Transverse colon (tissue), 4 donors: ENCODE results near the gene INSC. TPM values are rescaled to one million over a fixed set of nuclear protein-coding genes. Genes with fewer than 3 reads are reported as not detected.

Source experiments
- DNase-seq: peaks from one replicate; pipeline ENCODE4 v3.0.0-alpha.2; 2019
- H3K27ac ChIP-seq, 4 donors: fragments of 200-600 bp; sonication (generic); 2 replicates each; pipeline ENCODE4 v1.5.1; 2016 to 2018; ENCODE audit warnings: inconsistent platforms in 4 of 4
- H3K27me3 ChIP-seq: fragments of 200-600 bp; sonication (generic); 2 replicates; pipeline ENCODE4 v1.5.1; 2017; ENCODE audit warnings: inconsistent platforms
- H3K36me3 ChIP-seq, 4 donors: fragments of 200-600 bp; sonication (generic); 2 replicates each; pipeline ENCODE4 v1.5.1; 2017 to 2019; ENCODE audit warnings: inconsistent platforms in 4 of 4
- H3K4me1 ChIP-seq, 4 donors: fragments of 200-600 bp; sonication (generic); 2 replicates each; pipeline ENCODE4 v1.5.1; 2017 to 2020; ENCODE audit warnings: inconsistent platforms in 4 of 4
- H3K4me3 ChIP-seq, 4 donors: fragments of 200-600 bp; sonication (generic); 1 replicate in 1 of 4; 2 replicates in 3 of 4; pipeline versions ENCODE4 v1.5.1 to v1.6.1; 2017 to 2019; ENCODE audit warnings: inconsistent platforms in 4 of 4
- H3K9me3 ChIP-seq, 2 donors: fragments of 200-600 bp; sonication (generic); 2 replicates each; pipeline ENCODE4 v1.5.1; 2017 to 2019; ENCODE audit warnings: inconsistent platforms in 2 of 2
- EP300 ChIP-seq: sonication (generic); formaldehyde crosslinking; IDR thresholded peaks from one replicate; pipeline ENCODE4 v1.6.1; 2017; ENCODE audit warnings: antibody characterized with exemption, low read depth
- POLR2A ChIP-seq: fragments of 450-650 bp; IDR thresholded peaks from one replicate; pipeline ENCODE4 v1.6.1; 2016; ENCODE audit warnings: antibody characterized with exemption, mild to moderate bottlenecking, moderate library complexity
- POLR2AphosphoS5 ChIP-seq, 3 donors: sonication (generic); formaldehyde crosslinking; IDR thresholded peaks; one replicate each; pipeline ENCODE4 v1.6.1; 2016; ENCODE audit warnings: antibody characterized with exemption in 3 of 3
- WGBS, 2 donors: methylation state at CpG; one replicate each; pipeline ENCODE4 v1.1.5; 2018; ENCODE audit warnings: low coverage in 1 of 2; 5-methylcytosine and 5-hydroxymethylcytosine counted together
- in situ Hi-C, 4 donors: fragments of 200-750 bp; cut with MboI; loops; one replicate each; pipeline versions ENCODE4 v1.15.0 to v1.15.1; 2017; ENCODE audit warnings: low sequenced_read_pairs in 3 of 4, low pct_ligation_motif_present in 1 of 4, low pct_unique_long_range_greater_than_20kb in 1 of 4
- intact Hi-C: fragments of 100-400 bp; cut with DNase I; formaldehyde crosslinking; loops from one replicate; pipeline ENCODE4 v1.15.1; 2023; ENCODE audit warnings: low total_unique reads
- total RNA-seq, 4 donors: library from RNA; depleted of rRNA; stranded (reverse); fragments of >200 nt; gene quantifications; one replicate each; pipeline ENCODE4 v1.1.0, GENCODE V29; 2016
- TF ChIP-seq, protein P1 (sequence below), 5 experiments: fragments of 200-600 bp in 3 of 5; fragments of 450-650 bp in 2 of 5; sonication (generic) in 3 of 5; IDR thresholded peaks; 1 replicate in 2 of 5; 2 replicates in 3 of 5; pipeline ENCODE4 v1.5.1; 2016 to 2017; ENCODE audit warnings: antibody characterized with exemption in 5 of 5, inconsistent platforms in 3 of 5, mild to moderate bottlenecking in 2 of 5, moderate library complexity in 1 of 5

The INSC gene
- total RNA-seq, 4 donors from 2014 or later: 0.60 to 1.9 (median 1.3) TPM

DNA sequence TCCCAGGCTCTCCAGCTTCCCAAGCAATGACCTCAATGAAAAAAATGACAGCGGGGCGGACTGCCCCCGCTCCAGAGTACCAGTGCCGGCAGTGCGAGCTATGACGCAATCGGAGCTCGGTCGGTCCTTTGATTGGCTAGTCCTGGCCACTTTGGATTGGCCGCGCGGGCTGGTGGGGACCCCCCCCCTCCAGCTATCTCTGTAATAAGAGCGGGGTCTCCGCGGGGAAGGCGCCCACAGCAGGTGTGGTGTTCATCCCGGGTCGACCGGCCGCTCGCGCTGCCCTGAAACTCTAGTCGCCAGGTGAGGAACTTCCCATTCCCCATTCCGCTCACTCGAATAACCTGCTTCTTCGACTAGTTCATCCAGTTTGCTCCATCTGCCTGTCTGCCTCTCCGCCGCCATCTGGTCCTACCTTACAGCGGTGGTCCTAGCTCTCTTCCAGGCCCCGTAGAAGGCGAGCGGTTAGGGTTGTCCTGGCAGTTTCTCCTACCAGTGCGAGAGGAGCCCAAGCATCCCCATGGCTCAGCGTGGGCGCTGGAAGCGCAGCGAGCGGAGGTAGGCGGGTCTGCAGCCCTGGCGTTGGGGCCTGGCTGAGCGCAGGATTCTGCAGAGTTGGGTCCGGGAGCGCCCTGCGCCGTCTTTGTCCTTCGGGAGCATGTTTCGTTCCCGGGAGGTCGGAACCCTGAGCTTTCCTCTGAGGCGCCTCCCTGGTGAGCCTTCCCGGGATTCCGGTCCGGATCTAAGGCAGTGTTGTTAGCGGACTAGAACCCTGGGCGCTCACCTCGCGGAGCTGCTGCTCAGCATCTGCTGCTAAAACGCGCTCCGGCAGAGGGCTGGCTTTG lies 41.1 kb upstream of the INSC start, which contains the start of gene CALCB:
Gene CALCB, plus strand, starts transcription at position 233 of the 845 bp plus-strand sequence. CDS start 1,126 bp downstream, outside the sequence.
- no peak for DNase-seq
- in situ Hi-C loops: loop anchor here in 2 of 4 donors (10.0 kb wide), 1 partner anchor 159 kb away; no protein-coding TSS in a partner anchor
- TF ChIP-seq POLR2AphosphoS5 (IDR thresholded peaks at IDR 0.05) (no peak), POLR2A (no peak), EP300 (no peak)
- TF ChIP-seq, protein P1, sequence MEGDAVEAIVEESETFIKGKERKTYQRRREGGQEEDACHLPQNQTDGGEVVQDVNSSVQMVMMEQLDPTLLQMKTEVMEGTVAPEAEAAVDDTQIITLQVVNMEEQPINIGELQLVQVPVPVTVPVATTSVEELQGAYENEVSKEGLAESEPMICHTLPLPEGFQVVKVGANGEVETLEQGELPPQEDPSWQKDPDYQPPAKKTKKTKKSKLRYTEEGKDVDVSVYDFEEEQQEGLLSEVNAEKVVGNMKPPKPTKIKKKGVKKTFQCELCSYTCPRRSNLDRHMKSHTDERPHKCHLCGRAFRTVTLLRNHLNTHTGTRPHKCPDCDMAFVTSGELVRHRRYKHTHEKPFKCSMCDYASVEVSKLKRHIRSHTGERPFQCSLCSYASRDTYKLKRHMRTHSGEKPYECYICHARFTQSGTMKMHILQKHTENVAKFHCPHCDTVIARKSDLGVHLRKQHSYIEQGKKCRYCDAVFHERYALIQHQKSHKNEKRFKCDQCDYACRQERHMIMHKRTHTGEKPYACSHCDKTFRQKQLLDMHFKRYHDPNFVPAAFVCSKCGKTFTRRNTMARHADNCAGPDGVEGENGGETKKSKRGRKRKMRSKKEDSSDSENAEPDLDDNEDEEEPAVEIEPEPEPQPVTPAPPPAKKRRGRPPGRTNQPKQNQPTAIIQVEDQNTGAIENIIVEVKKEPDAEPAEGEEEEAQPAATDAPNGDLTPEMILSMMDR (IDR thresholded peaks at IDR 0.05): no peak
- Histone ChIP-seq H3K9me3 (no peaks in the 10 kb centered on the region), H3K27ac (no peak within 1 kb of the TSS), H3K4me3 (peak within 1 kb of the TSS in 3 of 4 donors; percentile 8 to 34 (median 19)), H3K27me3 (peaks cover 44% of the 10 kb centered on the region), H3K36me3 (no peaks in the 10 kb centered on the region), H3K4me1 (peaks cover 18 to 21% (median 19%) of the 10 kb centered on the region in 4 donors)
- 13 to 18% methylated on average over 8 to 58 of the region's 60 CpGs for WGBS, 2 donors
- intact Hi-C loops: no loop called here

DNA sequence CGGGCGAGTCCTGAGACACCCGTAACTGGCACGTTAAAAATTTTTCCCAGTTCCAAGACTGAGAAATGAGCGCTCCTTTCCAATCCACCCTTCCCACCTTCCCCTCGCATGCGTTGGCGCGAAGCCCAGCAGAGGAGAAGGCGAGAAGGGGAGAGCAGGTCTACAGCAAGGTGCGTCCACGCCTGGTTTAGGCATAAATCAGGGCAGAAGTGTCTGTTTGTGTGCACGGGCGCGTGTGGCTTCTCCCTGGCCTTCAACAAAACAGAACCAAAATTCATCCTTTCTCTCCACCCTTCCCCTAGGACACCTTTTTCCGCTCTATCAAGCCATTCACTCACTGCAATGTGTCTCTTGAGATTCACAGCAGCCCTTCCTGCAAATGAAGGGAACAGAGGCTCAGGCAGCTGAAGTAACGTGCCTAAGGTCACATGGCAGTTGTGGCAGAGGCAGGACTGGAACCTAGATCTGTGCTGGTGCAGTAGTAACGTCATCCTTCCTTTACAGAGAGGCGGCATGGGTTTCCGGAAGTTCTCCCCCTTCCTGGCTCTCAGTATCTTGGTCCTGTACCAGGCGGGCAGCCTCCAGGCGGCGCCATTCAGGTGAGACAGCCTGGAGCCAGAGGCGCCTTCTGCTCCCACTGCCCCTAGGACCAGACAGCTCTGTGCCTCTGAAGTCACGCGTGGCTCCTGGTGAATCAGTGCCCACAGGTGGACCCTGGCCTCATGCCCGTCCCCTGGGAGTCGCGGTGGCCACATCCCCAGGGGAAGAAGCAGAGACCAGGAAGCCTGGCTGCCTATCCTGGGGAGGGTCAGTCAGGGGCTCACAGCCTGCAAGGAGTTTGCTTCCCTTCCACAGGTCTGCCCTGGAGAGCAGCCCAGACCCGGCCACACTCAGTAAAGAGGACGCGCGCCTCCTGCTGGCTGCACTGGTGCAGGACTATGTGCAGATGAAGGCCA lies 40.2 kb upstream of the INSC start:
- H3K4me1 ChIP-seq: peaks cover 18 to 21% (median 19%) of the 10 kb centered on the region in 4 donors
- H3K4me3 ChIP-seq: peak overlapping the region in 3 of 4 donors; percentile 8 to 34 (median 19)
- in situ Hi-C loops (loop anchor here in 3 of 4 donors (10.0 to 25.0 kb wide), 2 partner anchors 160 to 162 kb away; no protein-coding TSS in a partner anchor), intact Hi-C loops (loop anchor here (5.0 kb wide), 1 partner anchor 167 kb away; no protein-coding TSS in a partner anchor)
- 5 to 8% methylated on average over 10 to 33 of the region's 33 CpGs for WGBS, 2 donors
- peaks cover 44% of the 10 kb centered on the region for H3K27me3 ChIP-seq
- H3K9me3 ChIP-seq: no peaks in the 10 kb centered on the region
- no peak overlapping the region for H3K27ac ChIP-seq
- H3K36me3 ChIP-seq: no peaks in the 10 kb centered on the region
- DNase-seq: peak; percentile 86
- TF ChIP-seq, protein P1 (IDR thresholded peaks at IDR 0.05): peak; percentile 60 to 78 (median 77)
- no peak for TF ChIP-seq EP300

DNA sequence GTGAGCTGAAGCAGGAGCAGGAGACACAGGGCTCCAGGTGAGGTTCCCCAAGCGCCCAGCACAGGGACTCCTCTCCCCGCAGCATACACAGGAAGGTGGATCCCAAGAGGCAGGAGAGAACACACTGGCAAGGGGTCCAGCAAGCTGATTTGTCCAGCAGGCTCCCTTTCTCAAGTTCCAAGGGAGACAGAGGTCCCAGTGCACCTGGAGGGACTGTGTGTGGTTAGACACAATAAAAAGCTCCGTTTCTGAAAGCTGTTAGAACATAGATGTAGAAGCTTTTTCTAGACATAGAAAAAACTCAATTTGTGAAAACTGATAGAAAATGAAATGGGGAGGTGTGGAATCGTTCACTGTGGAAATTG lies 39.6 kb upstream of the INSC start:
- 25% methylated on average over 4 of the region's 4 CpGs; no CpG with 5 or more reads in 1 of the 2 donors for WGBS, 2 donors
- peaks cover 18 to 21% (median 19%) of the 10 kb centered on the region in 4 donors for H3K4me1 ChIP-seq
- no peak overlapping the region for H3K27ac ChIP-seq
- H3K4me3 ChIP-seq: no peak overlapping the region
- peaks cover 44% of the 10 kb centered on the region for H3K27me3 ChIP-seq
- in situ Hi-C loops: loop anchor here in 3 of 4 donors (10.0 to 25.0 kb wide), 2 partner anchors 160 to 163 kb away; no protein-coding TSS in a partner anchor
- no peak for DNase-seq
- intact Hi-C loops: loop anchor here (5.0 kb wide), 1 partner anchor 168 kb away; no protein-coding TSS in a partner anchor
- H3K9me3 ChIP-seq: no peaks in the 10 kb centered on the region
- TF ChIP-seq POLR2AphosphoS5 (IDR thresholded peaks at IDR 0.05): no peak
- TF ChIP-seq, protein P1 (IDR thresholded peaks at IDR 0.05): peak in 1 of 5 experiments; percentile 0
- H3K36me3 ChIP-seq: no peaks in the 10 kb centered on the region
